HG03439 (cell line): Measurements from ENCODE around the gene PLGRKT.
"Not testable (repeated sequence)": the region's sequence is repeated elsewhere in the genome, so short reads cannot be mapped to it uniquely, and the experiment has no call there.

ENCODE experiments used
- ATAC-seq: cut with Tn5 transposase; IDR thresholded peaks from one replicate; pipeline ENCODE4 v1.9.1; 2021; ENCODE audit warnings: mild to moderate bottlenecking, moderate library complexity; ENCODE audit not compliant: unreplicated experiment

Gene PLGRKT

GRCh38 chr9:5437254-5438216, at the start of gene PLGRKT:
TSS of gene PLGRKT (minus strand) at chr9:5437925. CDS start at chr9:5431977, 5,948 bp downstream.
- peak; percentile 90 for ATAC-seq

GRCh38 chr9:5486988-5487387, 49.3 kb upstream of the PLGRKT start:
- no peak for ATAC-seq

GRCh38 chr9:5485378-5486085, 47.8 kb upstream of the PLGRKT start:
- ATAC-seq: no peak

GRCh38 chr9:5483306-5483705, 45.6 kb upstream of the PLGRKT start:
- ATAC-seq: no peak

GRCh38 chr9:5482194-5482593, 44.5 kb upstream of the PLGRKT start:
- no peak for ATAC-seq

- no peak for ATAC-seq
Measured at GRCh38 chr9:5481322-5482040, 43.8 kb upstream of the PLGRKT start.

GRCh38 chr9:5480919-5481318, 43.2 kb upstream of the PLGRKT start:
- no peak for ATAC-seq

GRCh38 chr9:5479994-5480694, 42.4 kb upstream of the PLGRKT start:
- no peak for ATAC-seq

- no peak for ATAC-seq
Measured at GRCh38 chr9:5478206-5478605, 40.5 kb upstream of the PLGRKT start.

- not testable (repeated sequence) for ATAC-seq
Measured at GRCh38 chr9:5475611-5476010, 37.9 kb upstream of the PLGRKT start.

GRCh38 chr9:5470816-5471215, 33.1 kb upstream of the PLGRKT start:
- ATAC-seq: no peak

GRCh38 chr9:5470122-5470521, 32.4 kb upstream of the PLGRKT start:
- no peak for ATAC-seq

- ATAC-seq: no peak
Measured at GRCh38 chr9:5468850-5469249, 31.1 kb upstream of the PLGRKT start.

- no peak for ATAC-seq
Measured at GRCh38 chr9:5466766-5467165, 29.0 kb upstream of the PLGRKT start.

- no peak for ATAC-seq
Measured at GRCh38 chr9:5466005-5466404, 28.3 kb upstream of the PLGRKT start.

GRCh38 chr9:5464831-5465330, 27.2 kb upstream of the PLGRKT start:
- ATAC-seq: not testable (repeated sequence)

- no peak for ATAC-seq
Measured at GRCh38 chr9:5460157-5460556, 22.4 kb upstream of the PLGRKT start.

- ATAC-seq: peak; percentile 52
Measured at GRCh38 chr9:5459289-5459829, 21.6 kb upstream of the PLGRKT start.

GRCh38 chr9:5455181-5455580, 17.5 kb upstream of the PLGRKT start:
- no peak for ATAC-seq

- no peak for ATAC-seq
Measured at GRCh38 chr9:5453673-5454072, 15.9 kb upstream of the PLGRKT start.
